K562 (cell line): Measurements from ENCODE around the gene SIRPG.

Source experiments
- KLF1 ChIP-seq: fragments of 450-650 bp; IDR thresholded peaks from 2 replicates; pipeline ENCODE4 v1.6.1; 2016; ENCODE audit warnings: missing genetic modification characterization, missing compliant biosample characterization
- MAFF ChIP-seq: IDR thresholded peaks from 2 replicates; pipeline ENCODE4 v1.6.1; 2012; ENCODE audit warnings: low read length, improper control_type of control experiment
- TF ChIP-seq, protein P1 (sequence below), 3 experiments: IDR thresholded peaks in 2 of 3; conservative IDR thresholded peaks in 1 of 3; 2 replicates each; pipeline ENCODE4 v1.5.1; 2011 to 2012; ENCODE audit warnings: low read length in 3 of 3, mild to moderate bottlenecking in 3 of 3, control low read depth in 2 of 3, improper control_type of control experiment in 1 of 3, inconsistent platforms in 1 of 3, low read depth in 1 of 3, mixed read lengths in 1 of 3, moderate library complexity in 1 of 3; ENCODE audit not compliant: insufficient read depth in 2 of 3

- TF ChIP-seq, protein P1, sequence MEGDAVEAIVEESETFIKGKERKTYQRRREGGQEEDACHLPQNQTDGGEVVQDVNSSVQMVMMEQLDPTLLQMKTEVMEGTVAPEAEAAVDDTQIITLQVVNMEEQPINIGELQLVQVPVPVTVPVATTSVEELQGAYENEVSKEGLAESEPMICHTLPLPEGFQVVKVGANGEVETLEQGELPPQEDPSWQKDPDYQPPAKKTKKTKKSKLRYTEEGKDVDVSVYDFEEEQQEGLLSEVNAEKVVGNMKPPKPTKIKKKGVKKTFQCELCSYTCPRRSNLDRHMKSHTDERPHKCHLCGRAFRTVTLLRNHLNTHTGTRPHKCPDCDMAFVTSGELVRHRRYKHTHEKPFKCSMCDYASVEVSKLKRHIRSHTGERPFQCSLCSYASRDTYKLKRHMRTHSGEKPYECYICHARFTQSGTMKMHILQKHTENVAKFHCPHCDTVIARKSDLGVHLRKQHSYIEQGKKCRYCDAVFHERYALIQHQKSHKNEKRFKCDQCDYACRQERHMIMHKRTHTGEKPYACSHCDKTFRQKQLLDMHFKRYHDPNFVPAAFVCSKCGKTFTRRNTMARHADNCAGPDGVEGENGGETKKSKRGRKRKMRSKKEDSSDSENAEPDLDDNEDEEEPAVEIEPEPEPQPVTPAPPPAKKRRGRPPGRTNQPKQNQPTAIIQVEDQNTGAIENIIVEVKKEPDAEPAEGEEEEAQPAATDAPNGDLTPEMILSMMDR (IDR thresholded peaks at IDR 0.05 in 2 of 3, conservative IDR thresholded peaks at IDR 0.05 in 1 of 3; ENCODE audit: insufficient read depth in 2 of 3, low read depth in 1 of 3, low read length in 3 of 3), result no peak
- TF ChIP-seq MAFF (no peak), KLF1 (tag) (no peak)
These were observed 27.9 kb upstream of the SIRPG start for GRCh38 chr20:1685304-1686052.
